HG03378 (cell line): ENCODE measurements around the gene GLIPR1.
"Not testable (repeated sequence)": the region's sequence is repeated elsewhere in the genome, so short reads cannot be mapped to it uniquely, and the experiment has no call there.

ENCODE experiments used
- ATAC-seq: cut with Tn5 transposase; IDR thresholded peaks from one replicate; pipeline ENCODE4 v1.9.1; 2021; ENCODE audit warnings: mild to moderate bottlenecking, moderate library complexity; ENCODE audit not compliant: unreplicated experiment

GLIPR1 gene

GRCh38 chr12:75471902-75472890 is 8.4 kb upstream of the GLIPR1 start:
- ATAC-seq = peak; percentile 69

GRCh38 chr12:75474116-75474515 is 6.4 kb upstream of the GLIPR1 start:
- ATAC-seq = no peak

- ATAC-seq = no peak
These were observed 4.5 kb upstream of the GLIPR1 start for GRCh38 chr12:75476071-75476470.

- no peak for ATAC-seq
These were observed 3.4 kb upstream of the GLIPR1 start for GRCh38 chr12:75477137-75477536.

- peak; percentile 19 for ATAC-seq
These were observed 2.3 kb upstream of the GLIPR1 start for GRCh38 chr12:75478116-75478794.

GRCh38 chr12:75479963-75480461 is 543 bp upstream of the GLIPR1 start:
- peak; percentile 36 for ATAC-seq

- peak; percentile 21 for ATAC-seq
These were observed 604 bp downstream of the GLIPR1 start for GRCh38 chr12:75481013-75481705.

- no peak for ATAC-seq
These were observed 1.2 kb downstream of the GLIPR1 start for GRCh38 chr12:75481774-75482173.

GRCh38 chr12:75482646-75483045 is 2.1 kb downstream of the GLIPR1 start:
- peak; percentile 18 for ATAC-seq

- no peak for ATAC-seq
These were observed 2.9 kb downstream of the GLIPR1 start for GRCh38 chr12:75483431-75483830.

GRCh38 chr12:75484450-75484849 is 3.9 kb downstream of the GLIPR1 start:
- not testable (repeated sequence) for ATAC-seq

- no peak for ATAC-seq
These were observed 6.8 kb downstream of the GLIPR1 start for GRCh38 chr12:75487308-75487707.

- ATAC-seq = peak; percentile 36
These were observed 8.0 kb downstream of the GLIPR1 start for GRCh38 chr12:75488553-75488952.

GRCh38 chr12:75489187-75489586 is 8.6 kb downstream of the GLIPR1 start:
- no peak for ATAC-seq

- peak; percentile 54 for ATAC-seq
These were observed 9.2 kb downstream of the GLIPR1 start for GRCh38 chr12:75489613-75490210.

- ATAC-seq = no peak
These were observed 10.6 kb downstream of the GLIPR1 start for GRCh38 chr12:75491169-75491568.

GRCh38 chr12:75503459-75503858 is 22.9 kb downstream of the GLIPR1 start:
- ATAC-seq = no peak

- ATAC-seq = no peak
These were observed 23.3 kb downstream of the GLIPR1 start for GRCh38 chr12:75503866-75504265.

- ATAC-seq = peak; percentile 49
These were observed 25.3 kb downstream of the GLIPR1 start for GRCh38 chr12:75505706-75506312.

GRCh38 chr12:75507086-75507485 is 26.5 kb downstream of the GLIPR1 start:
- ATAC-seq = no peak
